OCI-LY7 (cell line): ENCODE measurements around the gene CNNM2. TPM values are rescaled to one million over a fixed set of nuclear protein-coding genes. Genes with fewer than 3 reads are reported as not detected.
"Not testable (repeated sequence)": the region's sequence is repeated elsewhere in the genome, so short reads cannot be mapped to it uniquely, and the experiment has no call there.

ENCODE experiments used
- BruUV-seq: library from RNA; stranded (reverse); fragments of 400-500 nt; replicated peaks from 2 replicates; lab custom pipeline; 2021; lab: Mats Ljungman, UMichigan
- CTCF ChIA-PET: fragments of 300-600 bp; sonication (Branson Sonifier 250); formaldehyde crosslinking; loops from one replicate; lab custom pipeline; 2022; ENCODE audit warnings: antibody characterized with exemption; ENCODE audit not compliant: unreplicated experiment; lab: Charles Lee
- POLR2A ChIA-PET: fragments of 300-600 bp; sonication (Branson Sonifier 250); formaldehyde crosslinking; loops from one replicate; lab custom pipeline; 2022; ENCODE audit warnings: antibody characterized with exemption; lab: Charles Lee
- DNase-seq: peaks from one replicate; pipeline ENCODE4 v3.0.0-alpha.2; 2015; ENCODE audit warnings: low spot score
- H2AFZ ChIP-seq: fragments of 200-600 bp; sonication (generic), shearing (Covaris generic); 2 replicates; pipeline ENCODE4 v1.6.1; 2014; ENCODE audit warnings: mild to moderate bottlenecking, antibody characterized with exemption, low read length, moderate library complexity
- H3K27ac ChIP-seq: fragments of 200-600 bp; sonication (generic); 2 replicates; pipeline ENCODE4 v1.5.1; 2014; ENCODE audit warnings: mixed run types, low read depth, mild to moderate bottlenecking, moderate library complexity, low read length, inconsistent platforms; ENCODE audit not compliant: poor library complexity, severe bottlenecking
- H3K36me3 ChIP-seq: fragments of 200-600 bp; sonication (generic); 2 replicates; pipeline ENCODE4 v1.6.1; 2014; ENCODE audit warnings: mild to moderate bottlenecking, antibody characterized with exemption, low read length, moderate library complexity, mixed read lengths; ENCODE audit not compliant: insufficient read depth
- H3K4me1 ChIP-seq: fragments of 200-600 bp; sonication (generic); 2 replicates; pipeline ENCODE4 v1.5.1; 2014; ENCODE audit warnings: mild to moderate bottlenecking, low read length; ENCODE audit not compliant: insufficient read depth, poor library complexity, severe bottlenecking
- H3K4me2 ChIP-seq: fragments of 200-600 bp; sonication (generic); 2 replicates; pipeline ENCODE4 v1.6.1; 2014; ENCODE audit warnings: mild to moderate bottlenecking, low read length
- H3K4me3 ChIP-seq: fragments of 200-600 bp; sonication (generic); 2 replicates; pipeline ENCODE4 v1.5.1; 2014; ENCODE audit warnings: mild to moderate bottlenecking, low read depth, low read length; ENCODE audit not compliant: poor library complexity, severe bottlenecking
- H3K79me2 ChIP-seq: fragments of 200-600 bp; sonication (generic); 2 replicates; pipeline ENCODE4 v1.6.1; 2016; ENCODE audit warnings: low read depth, mild to moderate bottlenecking, low read length, moderate library complexity, mixed read lengths; ENCODE audit not compliant: insufficient read depth
- H3K9me2 ChIP-seq: fragments of 200-600 bp; sonication (generic); 2 replicates; pipeline ENCODE4 v1.6.1; 2016; ENCODE audit warnings: mild to moderate bottlenecking, low read length, mixed read lengths; ENCODE audit not compliant: insufficient read depth
- H3K9me3 ChIP-seq: fragments of 200-600 bp; sonication (generic); 2 replicates; pipeline ENCODE4 v1.6.1; 2014; ENCODE audit warnings: mild to moderate bottlenecking, mixed run types, low read length, mixed read lengths
- H4K20me1 ChIP-seq: fragments of 200-600 bp; sonication (generic); 2 replicates; pipeline ENCODE4 v1.6.1; 2014; ENCODE audit warnings: mild to moderate bottlenecking, antibody characterized with exemption, low read length, moderate library complexity, mixed read lengths; ENCODE audit not compliant: insufficient read depth
- EZH2phosphoT487 ChIP-seq: fragments of 200-600 bp; sonication (generic); IDR thresholded peaks from 2 replicates; pipeline ENCODE4 v1.6.1; 2018; ENCODE audit warnings: low read depth, borderline replicate concordance, mild to moderate bottlenecking, mixed run types, antibody characterized with exemption, low read length, moderate library complexity, mixed read lengths
- intact Hi-C: fragments of 100-400 bp; cut with micrococcal nuclease; formaldehyde crosslinking; loops from one replicate; pipeline ENCODE4 v1.10.0; 2022; ENCODE audit not compliant: unreplicated experiment
- total RNA-seq, 2 experiments: library from RNA; depleted of rRNA in 1 of 2; stranded (reverse); fragments of >200 nt in 1 of 2; shearing (Covaris generic) in 1 of 2; gene quantifications; 2 replicates each; pipeline ENCODE4 v1.2.3, GENCODE V29; 2014 to 2022
- TF ChIP-seq, protein P1 (sequence below): fragments of 200-600 bp; sonication (generic); conservative IDR thresholded peaks from 2 replicates; pipeline ENCODE4 v1.5.1; 2014; ENCODE audit warnings: mild to moderate bottlenecking, antibody characterized with exemption, low read length, moderate library complexity, mixed read lengths

Gene CNNM2
- total RNA-seq, 2 experiments from 2014 or later = 6.6 to 7.2 TPM

DNA sequence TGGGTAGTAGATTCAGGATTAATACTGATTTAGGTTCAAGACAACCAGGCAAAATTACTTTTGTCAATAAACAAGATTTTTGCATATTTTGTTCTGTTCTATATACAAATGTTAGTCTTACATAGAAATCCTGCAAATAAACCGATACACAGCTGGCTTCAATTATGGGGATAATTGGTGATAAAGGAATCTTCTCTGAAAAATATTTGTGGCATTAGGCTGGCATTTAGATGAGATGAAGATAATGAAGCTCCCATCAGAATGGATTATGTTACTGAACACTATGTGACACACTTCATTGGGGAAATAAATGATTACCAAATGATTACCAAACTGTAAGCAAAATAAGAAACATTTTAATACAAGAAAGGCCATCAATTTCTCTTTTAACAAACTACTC, 209.1 kb downstream of the CNNM2 start:
- H3K79me2 ChIP-seq = no peaks in the 10 kb centered on the region
- no peaks in the 10 kb centered on the region for H4K20me1 ChIP-seq
- CTCF ChIA-PET = interaction anchor here (0.9 kb wide), 1 partner anchor 140 kb away, joined by 3 read pairs; no protein-coding TSS in a partner anchor
- no peaks in the 10 kb centered on the region for H3K9me3 ChIP-seq
- TF ChIP-seq, protein P1, sequence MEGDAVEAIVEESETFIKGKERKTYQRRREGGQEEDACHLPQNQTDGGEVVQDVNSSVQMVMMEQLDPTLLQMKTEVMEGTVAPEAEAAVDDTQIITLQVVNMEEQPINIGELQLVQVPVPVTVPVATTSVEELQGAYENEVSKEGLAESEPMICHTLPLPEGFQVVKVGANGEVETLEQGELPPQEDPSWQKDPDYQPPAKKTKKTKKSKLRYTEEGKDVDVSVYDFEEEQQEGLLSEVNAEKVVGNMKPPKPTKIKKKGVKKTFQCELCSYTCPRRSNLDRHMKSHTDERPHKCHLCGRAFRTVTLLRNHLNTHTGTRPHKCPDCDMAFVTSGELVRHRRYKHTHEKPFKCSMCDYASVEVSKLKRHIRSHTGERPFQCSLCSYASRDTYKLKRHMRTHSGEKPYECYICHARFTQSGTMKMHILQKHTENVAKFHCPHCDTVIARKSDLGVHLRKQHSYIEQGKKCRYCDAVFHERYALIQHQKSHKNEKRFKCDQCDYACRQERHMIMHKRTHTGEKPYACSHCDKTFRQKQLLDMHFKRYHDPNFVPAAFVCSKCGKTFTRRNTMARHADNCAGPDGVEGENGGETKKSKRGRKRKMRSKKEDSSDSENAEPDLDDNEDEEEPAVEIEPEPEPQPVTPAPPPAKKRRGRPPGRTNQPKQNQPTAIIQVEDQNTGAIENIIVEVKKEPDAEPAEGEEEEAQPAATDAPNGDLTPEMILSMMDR = no peak
- H3K4me2 ChIP-seq = no peak overlapping the region
- no TSS peak for BruUV-seq
- POLR2A ChIA-PET = interaction anchor here (0.8 to 1.2 kb wide), 3 partner anchors 11 to 214 kb away, joined by 3 read pairs; no protein-coding TSS in a partner anchor
- no peaks in the 10 kb centered on the region for H3K4me1 ChIP-seq
- intact Hi-C loops = no loop called here
- no peak overlapping the region for H2AFZ ChIP-seq
- no peak overlapping the region for H3K4me3 ChIP-seq
- no peaks in the 10 kb centered on the region for H3K9me2 ChIP-seq
- no peak overlapping the region for H3K27ac ChIP-seq
- no peak for DNase-seq
- H3K36me3 ChIP-seq = peaks cover 35% of the 10 kb centered on the region

DNA sequence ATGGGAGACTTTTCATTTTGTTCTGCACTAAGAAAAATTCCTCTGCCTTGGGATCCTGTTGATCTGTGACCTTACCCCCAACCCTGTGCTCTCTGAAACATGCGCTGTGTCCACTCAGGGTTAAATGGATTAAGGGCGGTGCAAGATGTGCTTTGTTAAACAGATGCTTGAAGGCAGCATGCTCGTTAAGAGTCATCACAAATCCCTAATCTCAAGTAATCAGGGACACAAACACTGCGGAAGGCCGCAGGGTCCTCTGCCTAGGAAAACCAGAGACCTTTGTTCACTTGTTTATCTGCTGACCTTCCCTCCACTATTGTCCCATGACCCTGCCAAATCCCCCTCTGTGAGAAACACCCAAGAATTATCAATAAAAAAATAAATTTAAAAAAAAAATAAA, 212.1 kb downstream of the CNNM2 start:
- CTCF ChIA-PET = not testable (repeated sequence)

DNA sequence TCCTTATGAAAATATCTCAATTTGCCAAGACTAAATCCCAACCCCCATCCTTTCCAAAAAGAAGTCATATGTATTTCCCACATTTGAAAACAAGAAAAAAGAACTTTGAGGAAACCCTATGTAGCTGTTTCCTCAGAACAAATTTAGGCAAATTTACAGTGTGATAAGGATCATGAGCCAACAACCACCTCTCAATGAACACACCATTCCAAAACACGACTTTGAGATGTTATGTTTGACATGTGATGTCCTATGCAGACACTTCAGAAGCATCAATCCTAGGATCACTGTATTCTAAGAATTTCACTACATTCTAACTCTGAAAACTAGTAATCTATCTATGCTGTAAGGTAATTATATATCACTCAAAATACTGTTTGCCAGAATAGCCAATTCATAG, 212.8 kb downstream of the CNNM2 start:
- H3K27ac ChIP-seq = no peak overlapping the region
- ChIA-PET CTCF (no interaction called here), POLR2A (interaction anchor here (0.8 to 1.0 kb wide), 3 partner anchors 10 to 23 kb away, joined by 3 to 4 read pairs (median 3); no protein-coding TSS in a partner anchor)
- DNase-seq = no peak
- H3K9me2 ChIP-seq = no peaks in the 10 kb centered on the region
- no peaks in the 10 kb centered on the region for H4K20me1 ChIP-seq
- H3K9me3 ChIP-seq = peaks cover 6% of the 10 kb centered on the region; the same call in 1 of the 2 replicates
- H2AFZ ChIP-seq = no peak overlapping the region
- H3K4me1 ChIP-seq = no peaks in the 10 kb centered on the region
- H3K36me3 ChIP-seq = peaks cover 62% of the 10 kb centered on the region
- H3K4me2 ChIP-seq = no peak overlapping the region
- no peaks in the 10 kb centered on the region for H3K79me2 ChIP-seq
- intact Hi-C loops = no loop called here
- no peak overlapping the region for H3K4me3 ChIP-seq
- TF ChIP-seq EZH2phosphoT487 = no peak
- TF ChIP-seq, protein P1 = no peak
- no TSS peak for BruUV-seq

More for the DNA sequence above, 212.1 kb downstream of the CNNM2 start:
- H2AFZ ChIP-seq, H4K20me1 ChIP-seq, H3K27ac ChIP-seq, DNase-seq, H3K4me3 ChIP-seq, BruUV-seq, H3K9me3 ChIP-seq, H3K4me1 ChIP-seq, H3K79me2 ChIP-seq, intact Hi-C loops, H3K4me2 ChIP-seq, H3K9me2 ChIP-seq: not testable (repeated sequence)
- H3K36me3 ChIP-seq = peaks cover 62% of the 10 kb centered on the region
- POLR2A ChIA-PET = interaction anchor here (0.6 to 1.0 kb wide), 4 partner anchors 10 to 24 kb away, joined by 3 to 4 read pairs (median 3); no protein-coding TSS in a partner anchor

DNA sequence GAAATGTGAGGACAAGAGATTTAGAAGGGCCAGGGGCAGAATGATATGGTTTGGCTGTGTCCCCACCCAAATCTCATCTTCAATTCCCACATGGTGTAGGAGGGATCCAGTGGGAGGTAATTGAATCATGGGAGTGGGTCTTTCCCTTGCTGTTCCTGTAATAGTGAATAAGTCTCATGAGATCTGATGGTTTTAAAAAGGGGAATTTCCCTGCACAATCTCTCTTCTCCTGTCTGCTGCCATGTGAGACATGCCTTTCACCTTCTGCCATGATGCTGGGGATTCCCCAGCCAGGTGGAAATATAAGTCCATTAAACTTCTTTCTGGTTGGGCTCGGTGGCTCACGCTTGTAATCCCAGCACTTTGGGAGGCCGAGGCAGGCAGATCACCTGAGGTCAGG, 217.1 kb downstream of the CNNM2 start:
- H4K20me1 ChIP-seq, H2AFZ ChIP-seq, intact Hi-C loops, H3K79me2 ChIP-seq, H3K4me2 ChIP-seq, H3K4me3 ChIP-seq, H3K27ac ChIP-seq, DNase-seq, CTCF ChIA-PET, H3K4me1 ChIP-seq, H3K9me2 ChIP-seq, BruUV-seq: not testable (repeated sequence)
- H3K9me3 ChIP-seq = peaks cover 10% of the 10 kb centered on the region; the same call in 1 of the 2 replicates
- POLR2A ChIA-PET = interaction anchor here (0.6 kb wide), 1 partner anchor 57 kb away, joined by 3 read pairs; no protein-coding TSS in a partner anchor
- peaks cover 91% of the 10 kb centered on the region for H3K36me3 ChIP-seq
